SU-DHL-6 (cell line): ENCODE measurements around the gene TAOK1.

Experiments
- CTCF ChIP-seq: fragments of 200-600 bp; sonication (generic); IDR thresholded peaks from one replicate; pipeline ENCODE4 v1.5.1; 2017; ENCODE audit warnings: antibody characterized with exemption, mild to moderate bottlenecking, low read length, moderate library complexity; ENCODE audit not compliant: insufficient read depth, poor library complexity, severe bottlenecking
- EZH2phosphoT487 ChIP-seq: fragments of 200-600 bp; sonication (generic), shearing (Covaris generic); conservative IDR thresholded peaks from 2 replicates; pipeline ENCODE4 v1.6.1; 2018; ENCODE audit warnings: mild to moderate bottlenecking, antibody characterized with exemption, low read length, moderate library complexity, mixed read lengths

DNA sequence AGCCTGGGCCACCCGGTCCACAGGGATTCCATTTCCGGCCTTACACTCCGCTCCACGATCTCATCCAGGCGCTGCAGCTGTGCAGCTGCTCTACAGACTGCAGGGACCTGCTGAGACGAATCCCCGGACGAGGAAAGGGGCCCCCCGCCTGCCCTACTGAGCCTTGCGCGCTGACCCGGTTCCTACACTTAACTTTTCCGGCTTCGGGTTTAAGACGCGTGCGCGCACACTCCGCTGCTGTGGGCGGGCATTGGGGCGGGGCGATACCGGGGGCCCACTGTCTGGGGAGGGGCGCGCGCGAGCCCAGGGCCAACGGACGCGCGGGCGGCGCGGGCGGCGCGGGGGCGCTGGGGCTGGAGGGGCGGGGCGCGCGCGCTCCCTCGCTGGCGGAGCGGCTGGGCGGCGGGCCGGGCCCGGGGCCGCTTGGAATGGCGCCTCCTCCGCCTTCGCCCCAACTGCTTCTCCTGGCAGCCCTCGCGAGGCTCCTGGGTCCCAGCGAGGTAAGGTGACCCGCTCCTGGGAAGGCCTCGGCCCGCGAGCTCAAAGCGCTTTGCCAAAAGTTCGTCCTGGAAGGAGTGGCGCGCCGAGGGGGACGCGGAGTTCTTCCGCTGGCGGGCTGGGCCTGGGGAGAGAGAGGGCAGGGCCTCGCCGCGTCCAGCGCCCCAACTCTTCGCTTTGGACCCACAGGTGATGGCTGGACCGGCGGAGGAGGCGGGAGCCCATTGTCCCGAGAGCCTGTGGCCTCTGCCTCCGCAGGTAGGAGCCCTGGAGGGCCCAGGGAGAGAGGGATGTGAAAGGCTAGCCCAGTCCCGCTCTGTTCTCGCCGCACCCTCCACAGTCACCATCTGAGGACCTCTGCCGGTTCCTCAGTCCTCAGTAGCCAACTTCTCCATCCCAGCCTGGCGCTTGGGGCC lies 178.4 kb downstream of the TAOK1 start, which contains the start of gene TP53I13:
- TF ChIP-seq CTCF (no peak), EZH2phosphoT487 (no peak)
